ENCODE results near the gene SPINK14.

SPINK14 gene

DNA sequence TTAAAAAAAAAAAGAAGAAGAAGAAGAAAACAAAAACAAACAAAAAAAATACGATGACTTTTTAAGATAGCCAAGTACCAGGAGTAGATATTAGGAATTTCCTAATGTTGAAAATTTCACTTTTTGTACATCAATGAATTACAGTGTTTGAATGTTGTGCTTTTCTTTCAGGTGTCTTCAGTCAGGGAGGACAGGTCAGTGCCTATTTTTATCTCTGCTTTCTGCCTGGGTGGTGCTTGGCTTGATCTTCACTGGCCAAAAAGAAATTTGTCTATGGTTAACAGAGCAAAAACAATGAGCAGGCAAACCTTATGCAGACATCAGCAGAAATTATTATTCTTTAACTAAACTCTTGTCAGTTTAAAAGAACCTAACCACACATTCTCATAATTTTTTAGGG, 37.5 kb downstream of the SPINK14 start:
- no peak for DNase-seq (ENCODE audit: low read depth)
- TF ChIP-seq, protein P1, sequence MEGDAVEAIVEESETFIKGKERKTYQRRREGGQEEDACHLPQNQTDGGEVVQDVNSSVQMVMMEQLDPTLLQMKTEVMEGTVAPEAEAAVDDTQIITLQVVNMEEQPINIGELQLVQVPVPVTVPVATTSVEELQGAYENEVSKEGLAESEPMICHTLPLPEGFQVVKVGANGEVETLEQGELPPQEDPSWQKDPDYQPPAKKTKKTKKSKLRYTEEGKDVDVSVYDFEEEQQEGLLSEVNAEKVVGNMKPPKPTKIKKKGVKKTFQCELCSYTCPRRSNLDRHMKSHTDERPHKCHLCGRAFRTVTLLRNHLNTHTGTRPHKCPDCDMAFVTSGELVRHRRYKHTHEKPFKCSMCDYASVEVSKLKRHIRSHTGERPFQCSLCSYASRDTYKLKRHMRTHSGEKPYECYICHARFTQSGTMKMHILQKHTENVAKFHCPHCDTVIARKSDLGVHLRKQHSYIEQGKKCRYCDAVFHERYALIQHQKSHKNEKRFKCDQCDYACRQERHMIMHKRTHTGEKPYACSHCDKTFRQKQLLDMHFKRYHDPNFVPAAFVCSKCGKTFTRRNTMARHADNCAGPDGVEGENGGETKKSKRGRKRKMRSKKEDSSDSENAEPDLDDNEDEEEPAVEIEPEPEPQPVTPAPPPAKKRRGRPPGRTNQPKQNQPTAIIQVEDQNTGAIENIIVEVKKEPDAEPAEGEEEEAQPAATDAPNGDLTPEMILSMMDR (IDR thresholded peaks at IDR 0.05; ENCODE audit: control insufficient read depth, extremely low read depth, insufficient read depth) = no peak
- no peak overlapping the region for H3K4me3 ChIP-seq (ENCODE audit: low read depth, low read length)

DNA sequence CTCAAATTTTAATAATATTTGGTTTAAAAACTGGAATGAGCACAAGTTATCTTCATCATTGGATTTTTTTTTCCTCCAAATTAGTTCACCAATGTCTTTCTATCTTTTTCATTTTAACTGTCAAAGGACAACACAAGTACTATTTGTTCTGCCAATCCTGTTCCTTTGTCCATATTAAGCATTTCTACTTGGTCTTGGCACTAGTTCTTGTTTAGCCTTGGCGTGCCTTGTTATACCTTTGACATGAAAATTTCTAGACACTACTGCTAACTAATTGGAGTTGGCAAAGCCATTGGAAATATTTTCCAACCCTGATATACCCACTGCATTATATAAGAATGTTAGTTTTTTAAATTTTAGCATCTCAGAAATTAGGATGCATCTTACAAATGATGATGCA, 38.3 kb downstream of the SPINK14 start:
- DNase-seq (ENCODE audit: low read depth) = no peak
- TF ChIP-seq, protein P1 (IDR thresholded peaks at IDR 0.05; ENCODE audit: control insufficient read depth, extremely low read depth, insufficient read depth) = no peak
- H3K4me3 ChIP-seq (ENCODE audit: low read depth, low read length) = no peak overlapping the region

DNA sequence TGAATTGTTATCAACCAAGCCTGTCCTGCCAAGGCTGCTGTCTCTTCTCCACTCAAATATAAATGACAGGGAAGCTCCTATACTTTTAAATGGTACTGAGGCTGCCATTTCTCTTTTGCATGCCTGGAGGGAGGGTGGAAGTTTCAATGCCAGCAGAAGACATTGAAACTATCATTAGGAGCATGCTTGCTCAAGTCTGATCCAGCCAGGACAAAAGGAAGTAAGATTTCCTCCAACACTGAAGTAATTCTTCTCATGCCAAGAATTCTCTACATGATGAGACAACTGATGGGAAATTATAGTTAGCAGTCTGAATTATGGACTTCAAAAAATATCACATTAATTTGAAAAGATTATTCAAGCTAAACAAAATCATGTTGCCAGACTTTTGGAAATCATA, 39.9 kb downstream of the SPINK14 start:
- TF ChIP-seq, protein P1 (IDR thresholded peaks at IDR 0.05; ENCODE audit: control insufficient read depth, extremely low read depth, insufficient read depth) = no peak
- H3K4me3 ChIP-seq (ENCODE audit: low read depth, low read length) = no peak overlapping the region
- no peak for DNase-seq (ENCODE audit: low read depth)

DNA sequence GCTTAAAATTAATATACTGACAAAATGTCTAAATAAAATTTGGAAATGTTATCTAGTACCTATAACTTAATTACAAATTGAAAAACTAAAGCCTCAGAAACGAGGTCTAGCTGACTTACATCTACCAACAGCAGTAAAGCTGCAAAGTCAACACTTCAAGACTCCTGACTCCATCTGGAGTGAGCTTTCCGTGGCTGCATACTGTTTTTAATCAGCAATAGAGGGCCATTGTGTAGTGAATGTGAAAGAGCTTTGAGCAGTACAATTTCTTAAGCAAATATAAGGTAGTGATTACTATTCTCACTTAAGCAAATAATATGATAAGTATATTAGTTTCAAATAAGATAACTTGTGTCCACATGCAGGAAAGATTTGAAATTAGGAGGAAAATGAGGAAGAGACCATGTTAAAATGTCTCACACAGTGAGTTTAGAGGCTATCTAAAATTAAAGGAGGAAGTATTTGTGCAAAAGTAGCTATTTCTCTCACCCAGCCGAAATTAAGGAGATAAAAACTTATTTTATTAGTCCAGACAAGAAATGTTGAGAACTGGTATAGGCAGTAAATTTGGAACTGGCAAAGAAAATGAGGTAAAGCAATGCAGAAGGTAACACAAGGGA, 40.9 kb downstream of the SPINK14 start:
- TF ChIP-seq, protein P1 (IDR thresholded peaks at IDR 0.05; ENCODE audit: control insufficient read depth, extremely low read depth, insufficient read depth) = no peak
- H3K4me3 ChIP-seq (ENCODE audit: low read depth, low read length) = no peak overlapping the region
- no peak for DNase-seq (ENCODE audit: low read depth)

DNA sequence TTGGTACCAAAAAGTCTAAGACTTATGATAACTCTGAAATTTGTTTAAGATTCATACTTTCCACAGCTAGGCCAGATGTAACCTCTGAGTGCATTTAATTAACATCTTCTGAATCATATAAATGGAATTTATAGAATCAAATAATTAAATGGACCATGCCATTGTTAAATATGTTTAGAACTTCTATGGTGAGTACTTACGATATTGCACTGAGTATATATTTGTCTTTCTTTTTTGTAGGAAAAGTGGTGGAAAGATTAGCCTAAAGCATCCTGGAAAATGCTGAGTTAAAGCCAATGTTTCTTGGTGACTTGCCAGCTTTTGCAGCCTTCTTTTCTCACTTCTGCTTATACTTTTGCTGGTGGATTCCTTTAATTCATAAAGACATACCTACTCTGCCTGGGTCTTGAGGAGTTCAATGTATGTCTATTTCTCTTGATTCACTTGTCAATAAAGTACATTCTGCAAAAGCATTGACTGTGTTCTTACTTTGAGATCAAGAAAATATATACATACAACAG, 46.4 kb downstream of the SPINK14 start:
- H3K4me3 ChIP-seq (ENCODE audit: low read depth, low read length) = no peak overlapping the region
- no peak for DNase-seq (ENCODE audit: low read depth)
- TF ChIP-seq, protein P1 (IDR thresholded peaks at IDR 0.05; ENCODE audit: control insufficient read depth, extremely low read depth, insufficient read depth) = no peak

DNA sequence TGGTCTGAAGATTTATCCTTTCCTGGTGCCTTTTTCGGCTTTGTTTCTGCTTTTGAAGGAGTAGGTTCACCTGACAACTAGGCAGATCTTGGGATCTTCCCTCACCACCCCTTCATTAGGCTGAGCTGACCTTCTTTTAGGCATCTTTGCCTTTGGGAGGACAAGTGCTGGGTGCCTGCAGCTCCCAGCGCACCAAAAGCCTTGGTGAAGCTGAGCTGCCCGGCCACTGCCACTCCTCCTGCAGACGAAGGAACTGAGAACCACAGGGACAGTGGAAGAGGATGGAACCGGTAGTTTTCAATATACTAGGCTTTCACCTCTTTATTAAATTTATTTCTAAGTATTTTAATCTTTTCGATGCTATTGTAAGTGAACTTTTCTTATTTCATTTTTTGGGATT, 53.2 kb downstream of the SPINK14 start:
- no peak overlapping the region for H3K4me3 ChIP-seq (ENCODE audit: low read depth, low read length)
- no peak for DNase-seq (ENCODE audit: low read depth)

More for the DNA sequence above, 53.2 kb downstream of the SPINK14 start:
- TF ChIP-seq, protein P1 (IDR thresholded peaks at IDR 0.05; ENCODE audit: control insufficient read depth, extremely low read depth, insufficient read depth) = no peak

All from LNCaP clone FGC (cell line).